GM18505 (cell line): Measurements from ENCODE around the gene SLC22A7.
"Not testable (repeated sequence)": the region's sequence is repeated elsewhere in the genome, so short reads cannot be mapped to it uniquely, and the experiment has no call there.

Experiments
- ATAC-seq: cut with Tn5 transposase; IDR thresholded peaks from one replicate; pipeline ENCODE4 v1.9.1; 2021; ENCODE audit not compliant: unreplicated experiment
- POLR2A ChIP-seq: IDR thresholded peaks from 4 replicates; pipeline ENCODE4 v1.6.1; 2011; ENCODE audit warnings: borderline replicate concordance; ENCODE audit not compliant: insufficient read depth, insufficient read length; ENCODE audit errors: extremely low read depth

SLC22A7 gene

DNA sequence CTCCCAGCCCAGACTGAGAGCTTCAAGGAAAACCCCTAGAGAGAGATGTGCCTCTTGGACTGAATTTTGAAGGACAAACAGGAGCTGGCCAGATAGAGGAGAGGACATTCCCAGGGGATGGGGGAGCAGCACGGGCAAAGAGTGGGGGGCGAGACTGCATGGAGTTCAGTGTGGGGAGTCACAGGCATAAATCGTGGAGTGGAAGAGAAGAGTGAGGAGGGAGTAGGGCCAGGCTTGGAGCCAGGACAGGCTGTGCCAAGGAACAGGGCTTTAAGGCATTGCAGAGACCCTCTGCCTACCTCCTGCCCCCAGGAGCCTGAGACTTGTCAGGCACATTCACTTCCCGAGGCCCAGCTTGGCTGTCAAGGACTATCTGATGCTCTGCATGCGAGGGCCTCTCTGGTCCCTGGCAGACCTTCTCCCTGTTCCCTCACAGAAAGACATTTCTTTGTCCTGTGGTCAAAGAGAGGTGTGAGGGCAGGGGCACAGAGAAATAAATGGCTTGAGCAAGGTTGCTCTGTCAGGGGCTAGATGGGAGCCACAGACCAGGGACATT is 5.2 kb upstream of the SLC22A7 start:
- no peak for TF ChIP-seq POLR2A
- no peak for ATAC-seq

GRCh38 chr6:43293698-43294097 is 4.4 kb upstream of the SLC22A7 start:
- TF ChIP-seq POLR2A = no peak
- ATAC-seq = no peak

DNA sequence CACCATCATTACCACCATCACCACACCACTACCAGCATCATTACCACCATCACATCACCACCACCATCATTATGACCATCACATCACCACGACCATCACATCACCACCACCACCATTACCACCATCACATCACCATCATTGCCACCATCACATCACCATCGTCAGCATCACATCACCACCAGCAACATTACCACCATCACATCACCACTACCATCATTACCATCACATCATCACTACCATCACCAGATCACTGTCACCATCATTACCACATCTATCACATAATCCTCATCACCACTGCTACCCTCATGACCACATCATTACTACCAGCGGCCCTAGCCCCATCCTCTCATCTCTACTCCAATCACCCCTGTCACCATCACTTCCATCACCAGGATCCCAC is 3.5 kb upstream of the SLC22A7 start:
- TF ChIP-seq POLR2A = no peak
- no peak for ATAC-seq

- no peak for ATAC-seq
- TF ChIP-seq POLR2A = no peak
Observed at GRCh38 chr6:43295456-43295855, 2.6 kb upstream of the SLC22A7 start.

GRCh38 chr6:43296780-43297497 is 1.1 kb upstream of the SLC22A7 start:
- TF ChIP-seq POLR2A = no peak
- ATAC-seq = no peak

DNA sequence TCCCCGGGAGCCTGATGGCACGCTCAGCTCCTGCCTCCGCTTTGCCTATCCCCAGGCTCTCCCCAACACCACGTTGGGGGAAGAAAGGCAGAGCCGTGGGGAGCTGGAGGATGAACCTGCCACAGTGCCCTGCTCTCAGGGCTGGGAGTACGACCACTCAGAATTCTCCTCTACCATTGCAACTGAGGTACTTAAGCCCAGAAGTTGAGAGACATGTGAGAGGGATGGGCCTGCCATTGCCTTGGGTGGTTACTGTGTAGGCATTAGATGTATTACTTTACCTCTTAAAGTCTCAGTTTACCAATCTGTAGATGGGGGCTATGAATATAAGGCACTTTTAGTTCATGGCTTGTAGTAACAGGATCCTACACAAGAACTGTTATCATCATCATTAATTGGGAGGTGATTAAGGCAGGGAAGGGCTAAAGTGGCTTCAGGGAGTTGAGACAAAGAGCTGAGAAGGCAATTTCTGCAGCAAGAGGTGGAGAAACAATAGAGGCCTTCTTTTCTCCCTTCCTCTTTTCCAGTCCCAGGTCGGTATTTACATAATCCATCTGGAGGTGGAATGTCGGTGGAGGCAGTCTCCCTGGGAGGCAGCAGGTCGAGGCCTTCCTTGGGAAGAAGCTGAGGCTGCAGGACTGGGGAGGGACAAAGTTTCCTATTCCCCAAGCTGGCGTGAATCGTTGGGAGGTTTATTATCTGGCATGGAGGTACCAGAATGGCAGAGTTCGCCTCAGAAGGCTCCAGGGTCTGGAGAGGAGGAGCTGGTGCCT is 691 bp downstream of the SLC22A7 start:
- ATAC-seq = no peak
- no peak for TF ChIP-seq POLR2A

GRCh38 chr6:43299338-43300293 is 1.6 kb downstream of the SLC22A7 start:
- TF ChIP-seq POLR2A = no peak
- no peak for ATAC-seq

DNA sequence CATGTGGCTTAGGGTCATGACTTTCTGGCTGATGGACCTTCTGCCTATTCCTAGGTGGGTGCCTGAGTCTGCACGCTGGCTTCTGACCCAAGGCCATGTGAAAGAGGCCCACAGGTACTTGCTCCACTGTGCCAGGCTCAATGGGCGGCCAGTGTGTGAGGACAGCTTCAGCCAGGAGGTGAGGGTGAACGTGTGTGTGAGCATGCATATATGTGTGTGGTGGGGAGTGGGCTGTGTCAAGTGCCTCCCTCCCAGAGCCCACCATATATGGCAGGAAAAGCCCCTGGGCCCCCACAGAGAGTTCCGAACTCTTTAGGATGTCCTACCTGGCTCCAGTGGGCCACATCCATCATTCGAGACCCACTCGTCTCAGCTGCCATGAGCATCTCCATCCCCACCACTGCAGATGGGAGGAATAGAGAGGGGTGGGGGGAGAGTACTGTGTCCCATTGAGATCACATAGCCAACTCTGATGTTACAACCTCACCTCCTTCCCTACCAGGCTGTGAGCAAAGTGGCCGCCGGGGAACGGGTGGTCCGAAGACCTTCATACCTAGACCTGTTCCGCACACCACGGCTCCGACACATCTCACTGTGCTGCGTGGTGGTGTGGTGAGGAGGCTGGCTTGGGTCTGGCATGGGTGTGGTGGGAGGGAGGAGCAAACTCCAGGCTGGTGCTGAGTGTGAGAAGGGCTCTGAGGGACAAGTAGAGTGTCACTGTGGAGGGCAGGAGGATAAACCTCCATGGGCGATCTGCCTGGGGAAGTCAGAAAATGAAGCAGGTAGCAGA is 3.2 kb downstream of the SLC22A7 start:
- no peak for TF ChIP-seq POLR2A

DNA sequence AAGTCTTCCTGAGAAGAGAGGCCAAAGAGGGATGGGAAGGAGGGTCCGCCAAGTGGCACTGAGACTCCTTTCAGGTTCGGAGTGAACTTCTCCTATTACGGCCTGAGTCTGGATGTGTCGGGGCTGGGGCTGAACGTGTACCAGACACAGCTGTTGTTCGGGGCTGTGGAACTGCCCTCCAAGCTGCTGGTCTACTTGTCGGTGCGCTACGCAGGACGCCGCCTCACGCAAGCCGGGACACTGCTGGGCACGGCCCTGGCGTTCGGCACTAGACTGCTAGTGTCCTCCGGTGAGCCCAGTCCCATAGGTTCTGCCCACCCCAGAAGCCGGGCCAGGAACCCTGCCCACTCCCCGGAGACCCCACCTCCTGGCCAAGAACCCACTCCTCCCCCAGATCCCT is 4.1 kb downstream of the SLC22A7 start:
- no peak for ATAC-seq
- no peak for TF ChIP-seq POLR2A

More for the DNA sequence above, 3.2 kb downstream of the SLC22A7 start:
- no peak for ATAC-seq

DNA sequence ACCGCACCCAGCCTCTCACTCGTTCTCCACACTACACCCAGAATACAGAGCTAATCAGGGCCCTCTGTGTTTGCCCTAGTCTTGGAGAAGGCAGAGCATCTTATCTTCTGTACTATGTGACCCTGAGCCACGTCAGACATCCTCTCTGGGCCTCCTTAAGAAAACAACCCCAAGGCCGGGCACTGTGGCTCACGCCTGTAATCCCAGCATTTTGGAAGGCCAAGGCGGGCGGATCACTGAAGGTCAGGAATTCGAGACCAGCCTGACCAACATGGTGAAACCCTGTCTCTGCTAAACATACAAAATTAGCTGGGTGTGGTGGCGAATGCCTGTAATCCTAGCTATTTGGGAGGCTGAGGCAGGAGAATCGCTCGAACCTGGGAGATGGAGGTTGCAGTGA is 4.9 kb downstream of the SLC22A7 start:
- not testable (repeated sequence) for ATAC-seq

DNA sequence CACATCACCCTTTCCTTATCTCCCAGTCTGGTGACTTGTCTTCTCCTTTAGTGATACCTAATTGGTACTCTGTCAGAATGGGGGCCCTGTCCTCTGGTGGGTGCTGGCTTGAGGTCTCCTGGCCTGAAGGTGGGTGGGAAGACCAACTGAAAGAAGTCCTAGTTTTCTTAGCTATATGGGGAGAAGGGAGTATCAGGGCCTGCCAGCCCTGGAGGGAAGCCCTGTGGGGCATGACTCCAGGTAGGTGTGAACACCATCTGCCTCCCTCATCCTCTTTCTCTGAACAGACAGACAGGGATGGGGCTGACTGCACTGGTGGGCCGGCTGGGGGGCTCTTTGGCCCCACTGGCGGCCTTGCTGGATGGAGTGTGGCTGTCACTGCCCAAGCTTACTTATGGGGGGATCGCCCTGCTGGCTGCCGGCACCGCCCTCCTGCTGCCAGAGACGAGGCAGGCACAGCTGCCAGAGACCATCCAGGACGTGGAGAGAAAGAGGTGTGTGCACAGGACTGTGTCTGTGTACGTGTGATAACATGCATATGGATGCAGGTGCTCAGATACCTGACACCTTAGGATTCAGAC is 5.8 kb downstream of the SLC22A7 start:
- no peak for ATAC-seq
- no peak for TF ChIP-seq POLR2A

DNA sequence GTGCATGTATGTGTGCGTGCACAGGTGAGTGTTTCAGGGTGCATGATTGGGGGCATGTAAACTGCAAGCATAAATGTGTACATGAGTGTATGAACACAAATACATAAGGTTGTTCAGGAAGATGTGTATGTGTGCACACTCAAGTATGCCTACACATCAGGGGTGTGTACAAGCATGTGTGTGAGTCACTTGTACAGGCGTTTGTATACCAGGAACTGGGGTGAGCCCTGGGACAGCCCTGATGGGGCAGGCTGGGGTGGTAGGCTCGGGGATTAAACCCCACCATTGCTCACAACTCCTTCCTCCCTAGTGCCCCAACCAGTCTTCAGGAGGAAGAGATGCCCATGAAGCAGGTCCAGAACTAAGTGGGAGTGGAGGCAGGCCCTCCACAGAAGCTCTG is 6.3 kb downstream of the SLC22A7 start:
- ATAC-seq = no peak
- TF ChIP-seq POLR2A = no peak
